ENCODE data around the gene HOXC11.

- TF ChIP-seq CTCF (IDR thresholded peaks at IDR 0.05) (no peak), EZH2 (IDR thresholded peaks at IDR 0.05; ENCODE audit: borderline replicate concordance, insufficient read depth, low read depth, low read length, poor library complexity, severe bottlenecking) (no peak)
Observed at GRCh38 chr12:53976172-53976822, 3.4 kb downstream of the HOXC11 start.
